Adipose tissue (tissue), 3 donors: ENCODE measurements around the gene PGM1. TPM values are rescaled to one million over a fixed set of nuclear protein-coding genes. Genes with fewer than 3 reads are reported as not detected.

Experiments used
- H3K27ac ChIP-seq: one replicate; pipeline ENCODE4 v1.5.1; 2013; ENCODE audit warnings: low read depth, low read length
- WGBS, 3 donors: extraction: QIAGEN DNeasy Blood & Tissue Kit; methylation state at CpG; one replicate each; pipeline ENCODE4 v1.1.7; 2013; 5-methylcytosine and 5-hydroxymethylcytosine counted together
- polyA plus RNA-seq, 3 donors: library from polyadenylated mRNA; stranded (reverse); fragments of 200-250 nt; gene quantifications; one replicate each; pipeline ENCODE4 v1.2.3, GENCODE V29; 2013
- donor health status: healthy with polysubstance abuse.
- donor health status: Bipolar disorder and iron deficiency.
- donor health status: healthy.

PGM1 gene
- polyA plus RNA-seq, 3 donors = 65.3 to 152 (median 86.2) TPM

GRCh38 chr1:63677497-63677896, 84.3 kb downstream of the PGM1 start:
- WGBS, 3 donors = 86 to 97% (median 88%) methylated on average over 3 of the region's 3 CpGs
- no peak overlapping the region for H3K27ac ChIP-seq

GRCh38 chr1:63678200-63678599, 85.0 kb downstream of the PGM1 start:
- WGBS, 3 donors = 60 to 91% (median 89%) methylated on average over 1 of the region's 1 CpG
- H3K27ac ChIP-seq = no peak overlapping the region

GRCh38 chr1:63679076-63679475, 85.9 kb downstream of the PGM1 start:
- H3K27ac ChIP-seq = no peak overlapping the region
- WGBS, 3 donors = 89 to 93% (median 93%) methylated on average over 2 of the region's 2 CpGs

- 90 to 99% (median 99%) methylated on average over 3 of the region's 3 CpGs for WGBS, 3 donors
- H3K27ac ChIP-seq = no peak overlapping the region
Measured at GRCh38 chr1:63679589-63679988, 86.4 kb downstream of the PGM1 start.

GRCh38 chr1:63682936-63683335, 89.7 kb downstream of the PGM1 start:
- WGBS, 3 donors = 79 to 96% (median 92%) methylated on average over 5 of the region's 5 CpGs
- H3K27ac ChIP-seq = no peak overlapping the region

GRCh38 chr1:63683759-63684158, 90.5 kb downstream of the PGM1 start:
- WGBS, 3 donors = 58 to 91% (median 85%) methylated on average over 3 of the region's 3 CpGs
- no peak overlapping the region for H3K27ac ChIP-seq

GRCh38 chr1:63686696-63687095, 93.5 kb downstream of the PGM1 start:
- WGBS, 3 donors = 96 to 100% (median 97%) methylated on average over 1 of the region's 1 CpG
- H3K27ac ChIP-seq = no peak overlapping the region

- no peak overlapping the region for H3K27ac ChIP-seq
- WGBS, 3 donors = 70 to 86% (median 74%) methylated on average over 6 of the region's 6 CpGs
Measured at GRCh38 chr1:63688302-63688890, 95.2 kb downstream of the PGM1 start.

GRCh38 chr1:63690966-63691700, 97.9 kb downstream of the PGM1 start:
- H3K27ac ChIP-seq = no peak overlapping the region

GRCh38 chr1:63691701-63692425, 98.7 kb downstream of the PGM1 start:
- no peak overlapping the region for H3K27ac ChIP-seq
- 1 to 5% (median 4%) methylated on average over 6 of the region's 6 CpGs for WGBS, 3 donors

More at GRCh38 chr1:63690966-63691700, 97.9 kb downstream of the PGM1 start:
- WGBS, 3 donors = 83 to 90% (median 88%) methylated on average over 6 of the region's 6 CpGs

GRCh38 chr1:63693944-63694571, 100.8 kb downstream of the PGM1 start:
- H3K27ac ChIP-seq = no peak overlapping the region
- WGBS, 3 donors = 89 to 98% (median 95%) methylated on average over 2 of the region's 2 CpGs

- 40 to 88% (median 79%) methylated on average over 13 of the region's 13 CpGs for WGBS, 3 donors
- H3K27ac ChIP-seq = no peak overlapping the region
Measured at GRCh38 chr1:63698001-63698838, 105.0 kb downstream of the PGM1 start.

GRCh38 chr1:63701187-63701586, 108.0 kb downstream of the PGM1 start:
- 25 to 90% (median 83%) methylated on average over 6 of the region's 6 CpGs for WGBS, 3 donors
- no peak overlapping the region for H3K27ac ChIP-seq

- no peak overlapping the region for H3K27ac ChIP-seq
- WGBS, 3 donors = 53 to 84% (median 79%) methylated on average over 8 of the region's 8 CpGs
Measured at GRCh38 chr1:63703701-63704107, 110.5 kb downstream of the PGM1 start.

GRCh38 chr1:63704443-63704842, 111.2 kb downstream of the PGM1 start:
- WGBS, 3 donors = 33 to 67% (median 65%) methylated on average over 3 of the region's 3 CpGs
- H3K27ac ChIP-seq = no peak overlapping the region

GRCh38 chr1:63705078-63705477, 111.9 kb downstream of the PGM1 start:
- no peak overlapping the region for H3K27ac ChIP-seq
- 24 to 66% (median 60%) methylated on average over 6 of the region's 6 CpGs for WGBS, 3 donors

- WGBS, 3 donors = 85 to 86% (median 86%) methylated on average over 8 to 9 of the region's 9 CpGs
- H3K27ac ChIP-seq = no peak overlapping the region
Measured at GRCh38 chr1:63709267-63709828, 116.1 kb downstream of the PGM1 start.
